Loucy (cell line): Measurements from ENCODE around the gene CYGB.
A peak's percentile ranks its signal among the peaks of the same experiment; 100 is the strongest.

Experiments used
- H2AFZ ChIP-seq: fragments of 200-600 bp; sonication (generic); 2 replicates; pipeline ENCODE4 v1.6.0; 2016; ENCODE audit warnings: antibody characterized with exemption, mild to moderate bottlenecking, low read length, moderate library complexity
- H3F3A ChIP-seq: fragments of 200-600 bp; 2 replicates; pipeline ENCODE4 v1.6.0; 2016; ENCODE audit warnings: antibody characterized with exemption, low read depth, mild to moderate bottlenecking
- H3K27me3 ChIP-seq: fragments of 200-600 bp; sonication (generic); 2 replicates; pipeline ENCODE4 v1.6.1; 2014; ENCODE audit warnings: low read length, mild to moderate bottlenecking; ENCODE audit not compliant: insufficient read depth, poor library complexity, severe bottlenecking
- H3K36me3 ChIP-seq: fragments of 200-600 bp; sonication (generic); 2 replicates; pipeline ENCODE4 v1.6.1; 2016; ENCODE audit warnings: low read length; ENCODE audit not compliant: insufficient read depth
- H3K4me1 ChIP-seq: fragments of 200-600 bp; sonication (generic); 2 replicates; pipeline ENCODE4 v1.5.1; 2014; ENCODE audit warnings: low read length, mild to moderate bottlenecking; ENCODE audit not compliant: insufficient read depth, poor library complexity, severe bottlenecking
- H3K4me2 ChIP-seq: fragments of 200-600 bp; sonication (generic); 2 replicates; pipeline ENCODE4 v1.6.0; 2014; ENCODE audit warnings: antibody characterized with exemption, low read length, low read depth, mild to moderate bottlenecking; ENCODE audit not compliant: poor library complexity, severe bottlenecking
- H3K4me3 ChIP-seq: fragments of 200-600 bp; sonication (generic); 2 replicates; pipeline ENCODE4 v1.5.1; 2014; ENCODE audit warnings: low read length, mild to moderate bottlenecking, mixed read lengths; ENCODE audit not compliant: poor library complexity, severe bottlenecking
- H3K79me2 ChIP-seq: fragments of 200-600 bp; sonication (generic); 2 replicates; pipeline ENCODE4 v1.6.1; 2014; ENCODE audit warnings: low read length; ENCODE audit not compliant: insufficient read depth
- H3K9ac ChIP-seq: fragments of 200-600 bp; sonication (generic); 2 replicates; pipeline ENCODE4 v1.6.0; 2014; ENCODE audit warnings: mild to moderate bottlenecking, low read depth, low read length, moderate library complexity; ENCODE audit not compliant: poor library complexity, severe bottlenecking
- H3K9me2 ChIP-seq: fragments of 200-600 bp; sonication (generic); replicated peaks from 2 replicates; pipeline ENCODE4 v1.6.1; 2016; ENCODE audit warnings: low read depth, low read length, mixed read lengths
- H3K9me3 ChIP-seq: fragments of 200-600 bp; sonication (generic); 2 replicates; pipeline ENCODE4 v1.6.1; 2014; ENCODE audit warnings: mild to moderate bottlenecking, antibody characterized with exemption, low read length, low read depth; ENCODE audit not compliant: insufficient read depth
- H4K20me1 ChIP-seq: fragments of 200-600 bp; sonication (generic); 2 replicates; pipeline ENCODE4 v1.6.0; 2014; ENCODE audit warnings: antibody characterized with exemption, low read length, mild to moderate bottlenecking; ENCODE audit not compliant: insufficient read depth, poor library complexity, severe bottlenecking
- EZH2phosphoT487 ChIP-seq: fragments of 200-600 bp; IDR thresholded peaks from 2 replicates; pipeline ENCODE4 v1.6.1; 2018; ENCODE audit warnings: antibody characterized with exemption, mild to moderate bottlenecking, moderate library complexity, borderline replicate concordance
- TF ChIP-seq, protein P1 (sequence below): fragments of 200-600 bp; sonication (generic); conservative IDR thresholded peaks from 2 replicates; pipeline ENCODE4 v1.5.1; 2014; ENCODE audit warnings: mild to moderate bottlenecking, antibody characterized with exemption, low read length

Gene CYGB

DNA sequence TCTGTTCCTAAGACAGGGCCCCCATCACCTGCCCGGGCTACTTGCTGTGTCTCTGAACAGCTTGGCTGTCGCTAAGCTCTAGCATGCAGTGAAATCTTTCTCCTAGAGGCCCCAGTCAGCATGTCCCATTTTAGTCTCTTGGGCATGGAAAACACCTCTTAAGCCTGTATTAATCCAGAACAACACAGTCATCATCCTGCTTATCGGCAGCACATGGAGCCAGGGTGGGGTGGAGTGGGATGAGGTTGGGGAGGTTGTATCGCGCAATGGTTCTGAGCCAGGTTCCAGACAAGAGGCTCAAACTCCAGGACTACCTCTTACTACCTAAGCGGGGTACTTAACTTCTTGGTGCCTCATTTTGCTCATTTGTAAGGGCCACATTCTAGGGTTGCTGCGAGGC, 40.4 kb upstream of the CYGB start:
- Histone ChIP-seq H3K79me2 (no peaks in the 10 kb centered on the region), H2AFZ (no peak overlapping the region), H3K36me3 (no peaks in the 10 kb centered on the region), H3F3A (no peaks in the 10 kb centered on the region), H3K9ac (no peak overlapping the region), H3K27me3 (no peaks in the 10 kb centered on the region), H3K9me3 (no peaks in the 10 kb centered on the region), H3K4me3 (no peak overlapping the region), H3K4me2 (no peak overlapping the region), H3K4me1 (no peaks in the 10 kb centered on the region), H3K9me2 (no peaks in the 10 kb centered on the region), H4K20me1 (no peaks in the 10 kb centered on the region)
- TF ChIP-seq EZH2phosphoT487: no peak
- TF ChIP-seq, protein P1, sequence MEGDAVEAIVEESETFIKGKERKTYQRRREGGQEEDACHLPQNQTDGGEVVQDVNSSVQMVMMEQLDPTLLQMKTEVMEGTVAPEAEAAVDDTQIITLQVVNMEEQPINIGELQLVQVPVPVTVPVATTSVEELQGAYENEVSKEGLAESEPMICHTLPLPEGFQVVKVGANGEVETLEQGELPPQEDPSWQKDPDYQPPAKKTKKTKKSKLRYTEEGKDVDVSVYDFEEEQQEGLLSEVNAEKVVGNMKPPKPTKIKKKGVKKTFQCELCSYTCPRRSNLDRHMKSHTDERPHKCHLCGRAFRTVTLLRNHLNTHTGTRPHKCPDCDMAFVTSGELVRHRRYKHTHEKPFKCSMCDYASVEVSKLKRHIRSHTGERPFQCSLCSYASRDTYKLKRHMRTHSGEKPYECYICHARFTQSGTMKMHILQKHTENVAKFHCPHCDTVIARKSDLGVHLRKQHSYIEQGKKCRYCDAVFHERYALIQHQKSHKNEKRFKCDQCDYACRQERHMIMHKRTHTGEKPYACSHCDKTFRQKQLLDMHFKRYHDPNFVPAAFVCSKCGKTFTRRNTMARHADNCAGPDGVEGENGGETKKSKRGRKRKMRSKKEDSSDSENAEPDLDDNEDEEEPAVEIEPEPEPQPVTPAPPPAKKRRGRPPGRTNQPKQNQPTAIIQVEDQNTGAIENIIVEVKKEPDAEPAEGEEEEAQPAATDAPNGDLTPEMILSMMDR: no peak

DNA sequence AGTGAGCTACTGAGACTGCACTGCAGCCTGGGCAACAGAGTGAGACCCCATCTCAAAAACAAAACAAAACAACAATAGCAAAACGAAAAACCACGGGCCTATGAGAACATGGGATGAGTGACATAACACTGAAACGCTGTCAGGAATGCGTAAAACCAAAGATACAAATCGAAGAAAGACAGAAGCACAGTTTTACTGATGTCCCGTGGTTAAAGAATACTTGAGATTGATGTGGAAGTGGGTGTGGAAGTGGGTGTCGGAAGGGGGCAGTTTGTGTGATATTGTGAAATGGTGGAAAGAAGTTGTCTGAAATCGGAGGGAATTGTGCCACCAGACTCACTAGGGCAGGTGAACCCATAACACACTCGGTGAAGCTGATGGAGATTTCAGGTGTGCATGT, 38.7 kb upstream of the CYGB start:
- Histone ChIP-seq H3K9ac (no peak overlapping the region), H3K36me3 (no peaks in the 10 kb centered on the region), H3K9me2 (no peaks in the 10 kb centered on the region), H3K79me2 (no peaks in the 10 kb centered on the region), H3K27me3 (no peaks in the 10 kb centered on the region), H3F3A (no peaks in the 10 kb centered on the region), H3K4me2 (no peak overlapping the region), H4K20me1 (no peaks in the 10 kb centered on the region), H3K4me3 (no peak overlapping the region), H3K9me3 (no peaks in the 10 kb centered on the region), H3K4me1 (no peaks in the 10 kb centered on the region), H2AFZ (no peak overlapping the region)
- TF ChIP-seq EZH2phosphoT487: no peak
- TF ChIP-seq, protein P1: no peak

DNA sequence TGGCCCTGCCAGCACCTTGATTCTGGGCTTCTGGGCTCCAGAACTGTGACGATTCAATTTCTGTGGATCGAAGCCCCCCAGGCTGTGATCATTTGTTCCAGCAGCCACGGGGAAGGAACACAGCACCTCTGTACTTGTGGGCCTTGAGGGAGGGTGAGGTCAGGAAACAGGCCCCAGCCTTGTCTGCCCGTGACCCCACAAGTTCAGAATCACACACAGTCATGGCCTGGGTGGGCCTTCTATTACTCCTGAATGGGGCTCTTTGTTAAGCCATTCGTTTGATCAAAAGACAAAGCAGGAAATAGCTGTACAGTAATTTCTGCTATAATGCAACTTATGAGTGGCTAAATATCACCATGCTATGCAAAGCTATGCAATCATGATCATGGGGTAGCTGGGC, 38.1 kb upstream of the CYGB start:
- H3K9me2 ChIP-seq: no peaks in the 10 kb centered on the region
- H3K27me3 ChIP-seq: no peaks in the 10 kb centered on the region
- no peaks in the 10 kb centered on the region for H3K36me3 ChIP-seq
- no peaks in the 10 kb centered on the region for H4K20me1 ChIP-seq
- H3K4me2 ChIP-seq: no peak overlapping the region
- H3K4me3 ChIP-seq: no peak overlapping the region
- peaks cover 2% of the 10 kb centered on the region for H3K4me1 ChIP-seq
- no peaks in the 10 kb centered on the region for H3K9me3 ChIP-seq
- no peaks in the 10 kb centered on the region for H3K79me2 ChIP-seq
- H2AFZ ChIP-seq: 0 out of 2 replicates have a peak overlapping the region, but pooled peaks have one; percentile 28
- TF ChIP-seq, protein P1: no peak
- TF ChIP-seq EZH2phosphoT487: no peak
- H3F3A ChIP-seq: no peaks in the 10 kb centered on the region
- H3K9ac ChIP-seq: no peak overlapping the region
